SH-SY5Y (cell line): ENCODE results near the gene UBE2R2.

ENCODE experiments used
- GATA2 ChIP-seq: IDR thresholded peaks from 2 replicates; pipeline ENCODE4 v1.6.1; 2011; ENCODE audit warnings: mild to moderate bottlenecking, low read depth, low read length
- GATA3 ChIP-seq: IDR thresholded peaks from 2 replicates; pipeline ENCODE4 v1.6.1; 2011; ENCODE audit warnings: low read depth, mild to moderate bottlenecking, low read length, moderate library complexity

GRCh38 chr9:33943389-33943788 is 126.4 kb downstream of the UBE2R2 start:
- no peak for TF ChIP-seq GATA3
- no peak for TF ChIP-seq GATA2
